Measurements from ENCODE around the gene COLEC11. TPM values are rescaled to one million over a fixed set of nuclear protein-coding genes. Genes with fewer than 3 reads are reported as not detected.

Gene COLEC11
- total and polyA plus RNA-seq, 10 of the 15 experiments (the other 5 are each of a cell fraction or from before 2014, with no cell fraction given), result 0.08 to 0.74 (median 0.14) TPM; not detected in 4

DNA sequence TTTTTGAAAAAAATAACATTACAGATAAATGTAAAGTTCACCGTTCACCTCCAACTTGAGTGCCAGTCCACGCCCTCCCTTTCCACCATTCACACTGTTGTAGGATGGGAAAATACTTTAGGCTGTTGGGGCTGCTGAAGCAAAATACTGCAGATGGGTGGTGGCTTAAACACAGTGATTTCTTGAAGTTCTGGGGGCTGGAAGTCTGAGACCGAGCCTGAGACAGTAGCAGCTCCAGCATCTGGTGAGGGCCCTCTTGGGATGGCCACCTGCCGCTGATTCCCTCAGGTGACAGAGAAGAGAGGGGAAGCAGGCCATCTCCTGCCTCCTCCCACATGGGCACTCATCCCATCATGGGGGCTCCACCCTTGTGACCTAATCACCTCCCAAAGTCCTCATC is 80.8 kb downstream of the COLEC11 start:
- TF ChIP-seq FOXK2 (IDR thresholded peaks at IDR 0.05) (no peak), ZZZ3 (IDR thresholded peaks at IDR 0.05; ENCODE audit: control insufficient read depth, insufficient read length, low read depth) (no peak), GABPA (IDR thresholded peaks at IDR 0.05; ENCODE audit: low read depth) (no peak), E2F8 (IDR thresholded peaks at IDR 0.05; ENCODE audit: low read depth, partially characterized antibody) (no peak), RBBP5 (conservative IDR thresholded peaks at IDR 0.05) (no peak), NR2F1 (conservative IDR thresholded peaks at IDR 0.05) (no peak), EGR1 (IDR thresholded peaks at IDR 0.05; ENCODE audit: borderline replicate concordance in 1 of 2, low read depth in 2 of 2, low read length in 2 of 2) (no peak), POLR2AphosphoS5 (IDR thresholded peaks at IDR 0.05; ENCODE audit: low read length) (no peak), ZNF274 (IDR thresholded peaks at IDR 0.05; ENCODE audit: insufficient read depth, insufficient read length) (no peak), HDGF (IDR thresholded peaks at IDR 0.05) (no peak)
- TF ChIP-seq, protein P1, sequence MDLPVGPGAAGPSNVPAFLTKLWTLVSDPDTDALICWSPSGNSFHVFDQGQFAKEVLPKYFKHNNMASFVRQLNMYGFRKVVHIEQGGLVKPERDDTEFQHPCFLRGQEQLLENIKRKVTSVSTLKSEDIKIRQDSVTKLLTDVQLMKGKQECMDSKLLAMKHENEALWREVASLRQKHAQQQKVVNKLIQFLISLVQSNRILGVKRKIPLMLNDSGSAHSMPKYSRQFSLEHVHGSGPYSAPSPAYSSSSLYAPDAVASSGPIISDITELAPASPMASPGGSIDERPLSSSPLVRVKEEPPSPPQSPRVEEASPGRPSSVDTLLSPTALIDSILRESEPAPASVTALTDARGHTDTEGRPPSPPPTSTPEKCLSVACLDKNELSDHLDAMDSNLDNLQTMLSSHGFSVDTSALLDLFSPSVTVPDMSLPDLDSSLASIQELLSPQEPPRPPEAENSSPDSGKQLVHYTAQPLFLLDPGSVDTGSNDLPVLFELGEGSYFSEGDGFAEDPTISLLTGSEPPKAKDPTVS (IDR thresholded peaks at IDR 0.05; ENCODE audit: low read depth, low read length), result no peak
- TF ChIP-seq, protein P2, sequence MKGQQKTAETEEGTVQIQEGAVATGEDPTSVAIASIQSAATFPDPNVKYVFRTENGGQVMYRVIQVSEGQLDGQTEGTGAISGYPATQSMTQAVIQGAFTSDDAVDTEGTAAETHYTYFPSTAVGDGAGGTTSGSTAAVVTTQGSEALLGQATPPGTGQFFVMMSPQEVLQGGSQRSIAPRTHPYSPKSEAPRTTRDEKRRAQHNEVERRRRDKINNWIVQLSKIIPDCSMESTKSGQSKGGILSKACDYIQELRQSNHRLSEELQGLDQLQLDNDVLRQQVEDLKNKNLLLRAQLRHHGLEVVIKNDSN (IDR thresholded peaks at IDR 0.05; ENCODE audit: borderline replicate concordance, extremely low read length, insufficient read depth, low read depth, low read length), result no peak
- TF ChIP-seq, protein P3, sequence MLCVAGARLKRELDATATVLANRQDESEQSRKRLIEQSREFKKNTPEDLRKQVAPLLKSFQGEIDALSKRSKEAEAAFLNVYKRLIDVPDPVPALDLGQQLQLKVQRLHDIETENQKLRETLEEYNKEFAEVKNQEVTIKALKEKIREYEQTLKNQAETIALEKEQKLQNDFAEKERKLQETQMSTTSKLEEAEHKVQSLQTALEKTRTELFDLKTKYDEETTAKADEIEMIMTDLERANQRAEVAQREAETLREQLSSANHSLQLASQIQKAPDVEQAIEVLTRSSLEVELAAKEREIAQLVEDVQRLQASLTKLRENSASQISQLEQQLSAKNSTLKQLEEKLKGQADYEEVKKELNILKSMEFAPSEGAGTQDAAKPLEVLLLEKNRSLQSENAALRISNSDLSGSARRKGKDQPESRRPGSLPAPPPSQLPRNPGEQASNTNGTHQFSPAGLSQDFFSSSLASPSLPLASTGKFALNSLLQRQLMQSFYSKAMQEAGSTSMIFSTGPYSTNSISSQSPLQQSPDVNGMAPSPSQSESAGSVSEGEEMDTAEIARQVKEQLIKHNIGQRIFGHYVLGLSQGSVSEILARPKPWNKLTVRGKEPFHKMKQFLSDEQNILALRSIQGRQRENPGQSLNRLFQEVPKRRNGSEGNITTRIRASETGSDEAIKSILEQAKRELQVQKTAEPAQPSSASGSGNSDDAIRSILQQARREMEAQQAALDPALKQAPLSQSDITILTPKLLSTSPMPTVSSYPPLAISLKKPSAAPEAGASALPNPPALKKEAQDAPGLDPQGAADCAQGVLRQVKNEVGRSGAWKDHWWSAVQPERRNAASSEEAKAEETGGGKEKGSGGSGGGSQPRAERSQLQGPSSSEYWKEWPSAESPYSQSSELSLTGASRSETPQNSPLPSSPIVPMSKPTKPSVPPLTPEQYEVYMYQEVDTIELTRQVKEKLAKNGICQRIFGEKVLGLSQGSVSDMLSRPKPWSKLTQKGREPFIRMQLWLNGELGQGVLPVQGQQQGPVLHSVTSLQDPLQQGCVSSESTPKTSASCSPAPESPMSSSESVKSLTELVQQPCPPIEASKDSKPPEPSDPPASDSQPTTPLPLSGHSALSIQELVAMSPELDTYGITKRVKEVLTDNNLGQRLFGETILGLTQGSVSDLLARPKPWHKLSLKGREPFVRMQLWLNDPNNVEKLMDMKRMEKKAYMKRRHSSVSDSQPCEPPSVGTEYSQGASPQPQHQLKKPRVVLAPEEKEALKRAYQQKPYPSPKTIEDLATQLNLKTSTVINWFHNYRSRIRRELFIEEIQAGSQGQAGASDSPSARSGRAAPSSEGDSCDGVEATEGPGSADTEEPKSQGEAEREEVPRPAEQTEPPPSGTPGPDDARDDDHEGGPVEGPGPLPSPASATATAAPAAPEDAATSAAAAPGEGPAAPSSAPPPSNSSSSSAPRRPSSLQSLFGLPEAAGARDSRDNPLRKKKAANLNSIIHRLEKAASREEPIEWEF (IDR thresholded peaks at IDR 0.05; ENCODE audit: insufficient replicate concordance, low read depth, low read length), result no peak
- intact Hi-C loops (cut with micrococcal nuclease; ENCODE audit: unreplicated experiment) (no loop called here), in situ Hi-C loops (cut with MboI) (no loop called here)
- BruUV-seq (replicated peaks), result no TSS peak
- no peaks in the 10 kb centered on the region for H4K20me1 ChIP-seq (ENCODE audit: control insufficient read depth, insufficient read depth)
- no peak overlapping the region for H2AFZ ChIP-seq (ENCODE audit: control insufficient read depth, low read depth, low read length)
- no peaks in the 10 kb centered on the region for H3K79me2 ChIP-seq (ENCODE audit: control insufficient read depth, insufficient read depth, low read length)
- FAIRE-seq (no peak), DNase-seq (ENCODE audit: low read depth, low spot score) (no peak), ATAC-seq (no peak)
- ChIA-PET CTCF (no interaction called here), SMC1A (ENCODE audit: uncharacterized antibody, unreplicated experiment) (no interaction called here), POLR2A (no interaction called here), RAD21 (ENCODE audit: unreplicated experiment) (no interaction called here)
- no peak overlapping the region for H3K9ac ChIP-seq (ENCODE audit: control insufficient read depth, insufficient read depth, low read length)
- H3K27me3 ChIP-seq (replicated peaks in 1 of 2; ENCODE audit: control insufficient read depth in 2 of 2, insufficient read depth in 2 of 2, low read length in 1 of 2), result peaks cover 0 to 3% of the 10 kb centered on the region in 2 experiments
- H3K4me3 ChIP-seq, result no peak overlapping the region
- no peaks in the 10 kb centered on the region for H3K4me1 ChIP-seq (ENCODE audit: control insufficient read depth, insufficient read depth, low read length)
- no peaks in the 10 kb centered on the region for H3K36me3 ChIP-seq (ENCODE audit: control insufficient read depth in 2 of 2, insufficient read depth in 2 of 2, low read length in 1 of 2)
- WGBS (ENCODE audit: insufficient coverage, insufficient replicate concordance, low lambda C conversion rate, missing lambda C conversion rate), result 56% methylated on average over 4 of the region's 4 CpGs
- H3K27ac ChIP-seq (ENCODE audit: control insufficient read depth, insufficient read depth), result no peak overlapping the region
- no peak overlapping the region for H3K4me2 ChIP-seq (ENCODE audit: control insufficient read depth, insufficient read depth)
- H3K9me3 ChIP-seq (replicated peaks; ENCODE audit: control insufficient read depth, insufficient read depth, low read length), result no peaks in the 10 kb centered on the region

Measured in GM12878 (cell line).